ENCODE measurements around the gene PLA2G2F.

PLA2G2F gene

DNA sequence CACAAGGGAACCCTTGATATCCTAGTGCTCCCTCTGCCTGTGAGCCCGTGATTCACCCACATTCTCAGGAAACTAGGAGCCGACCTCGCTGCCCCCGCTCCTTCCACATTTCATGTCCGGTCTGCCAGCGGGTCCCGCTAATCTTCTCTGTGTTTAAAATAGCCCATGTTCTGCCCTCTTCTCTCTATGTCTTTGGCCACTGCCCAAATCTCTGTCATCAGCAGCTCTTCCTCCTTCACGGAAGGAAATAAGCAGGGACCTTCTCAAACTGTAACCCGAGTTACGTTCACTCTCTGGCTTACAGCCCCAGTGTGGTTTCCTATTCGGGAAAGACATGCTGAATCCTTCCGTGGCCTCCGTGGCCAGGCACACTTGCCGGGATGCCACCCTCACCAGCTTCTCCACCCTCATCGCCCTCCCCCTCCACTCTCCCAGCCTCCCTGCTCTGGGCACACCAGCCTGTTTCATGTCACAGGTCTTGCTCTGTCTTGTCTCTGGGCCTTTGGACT is 25.6 kb downstream of the PLA2G2F start:
- Histone ChIP-seq H3K27me3 (ENCODE audit: insufficient read depth, low read depth, severe bottlenecking) (peaks cover 72% of the 10 kb centered on the region), H3K4me3 (ENCODE audit: low read depth, low read length) (no peak overlapping the region), H3K36me3 (no peaks in the 10 kb centered on the region), H3K9me3 (ENCODE audit: severe bottlenecking) (peaks cover 37% of the 10 kb centered on the region), H3K27ac (no peak overlapping the region)
- TF ChIP-seq, protein P1, sequence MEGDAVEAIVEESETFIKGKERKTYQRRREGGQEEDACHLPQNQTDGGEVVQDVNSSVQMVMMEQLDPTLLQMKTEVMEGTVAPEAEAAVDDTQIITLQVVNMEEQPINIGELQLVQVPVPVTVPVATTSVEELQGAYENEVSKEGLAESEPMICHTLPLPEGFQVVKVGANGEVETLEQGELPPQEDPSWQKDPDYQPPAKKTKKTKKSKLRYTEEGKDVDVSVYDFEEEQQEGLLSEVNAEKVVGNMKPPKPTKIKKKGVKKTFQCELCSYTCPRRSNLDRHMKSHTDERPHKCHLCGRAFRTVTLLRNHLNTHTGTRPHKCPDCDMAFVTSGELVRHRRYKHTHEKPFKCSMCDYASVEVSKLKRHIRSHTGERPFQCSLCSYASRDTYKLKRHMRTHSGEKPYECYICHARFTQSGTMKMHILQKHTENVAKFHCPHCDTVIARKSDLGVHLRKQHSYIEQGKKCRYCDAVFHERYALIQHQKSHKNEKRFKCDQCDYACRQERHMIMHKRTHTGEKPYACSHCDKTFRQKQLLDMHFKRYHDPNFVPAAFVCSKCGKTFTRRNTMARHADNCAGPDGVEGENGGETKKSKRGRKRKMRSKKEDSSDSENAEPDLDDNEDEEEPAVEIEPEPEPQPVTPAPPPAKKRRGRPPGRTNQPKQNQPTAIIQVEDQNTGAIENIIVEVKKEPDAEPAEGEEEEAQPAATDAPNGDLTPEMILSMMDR (IDR thresholded peaks at IDR 0.05; ENCODE audit: low read depth, low read length) = no peak
- DNase-seq = no peak

DNA sequence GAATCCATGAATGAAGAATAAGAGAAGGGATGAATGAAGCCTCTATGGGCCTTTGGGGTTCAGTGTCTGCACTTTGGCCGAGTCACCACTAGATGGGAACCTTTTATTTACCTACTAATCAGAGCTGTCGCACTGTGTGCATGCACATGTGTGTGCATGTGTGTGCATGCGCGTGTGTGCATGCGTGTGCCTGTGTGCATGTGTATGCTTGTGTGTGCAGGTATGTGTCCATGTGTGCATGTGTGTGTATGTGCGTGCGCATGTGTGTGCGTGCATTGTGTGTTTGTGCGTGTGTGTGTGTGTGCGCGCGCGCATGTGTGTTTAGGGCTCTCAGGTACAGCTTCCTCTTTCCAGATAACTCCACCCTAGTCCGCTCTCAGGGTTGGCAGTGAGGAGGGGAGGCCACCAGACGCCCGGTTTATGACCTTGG is 26.4 kb downstream of the PLA2G2F start:
- Histone ChIP-seq H3K27me3 (ENCODE audit: insufficient read depth, low read depth, severe bottlenecking) (peaks cover 70% of the 10 kb centered on the region), H3K36me3 (no peaks in the 10 kb centered on the region), H3K9me3 (ENCODE audit: severe bottlenecking) (peaks cover 29% of the 10 kb centered on the region), H3K4me3 (ENCODE audit: low read depth, low read length) (no peak overlapping the region), H3K27ac (no peak overlapping the region)
- TF ChIP-seq, protein P1 (IDR thresholded peaks at IDR 0.05; ENCODE audit: low read depth, low read length) = peak; percentile 60
- DNase-seq = peak; percentile 21

DNA sequence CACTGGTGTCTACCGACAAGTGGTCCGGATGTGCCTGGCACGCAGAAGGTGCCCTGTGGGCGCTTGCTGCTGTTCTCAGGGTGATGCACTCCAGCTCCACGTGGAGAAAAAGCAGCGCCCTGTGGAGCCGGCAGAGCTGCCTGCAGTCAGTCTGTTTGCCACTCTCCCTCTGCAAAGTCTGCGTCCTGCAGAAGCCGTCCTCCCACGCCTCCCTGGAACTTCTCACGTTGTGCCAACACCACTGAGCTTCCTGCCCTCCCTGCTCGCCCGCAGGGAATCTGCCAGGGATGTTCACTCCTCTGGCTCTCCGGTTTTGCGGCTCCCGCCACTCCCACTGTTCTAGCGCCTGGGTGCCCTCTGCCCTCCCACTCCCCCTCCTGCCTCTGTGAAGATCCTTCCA is 26.9 kb downstream of the PLA2G2F start:
- peaks cover 25% of the 10 kb centered on the region for H3K9me3 ChIP-seq (ENCODE audit: severe bottlenecking)
- H3K27me3 ChIP-seq (ENCODE audit: insufficient read depth, low read depth, severe bottlenecking) = peaks cover 67% of the 10 kb centered on the region
- H3K36me3 ChIP-seq = no peaks in the 10 kb centered on the region
- no peak overlapping the region for H3K27ac ChIP-seq
- TF ChIP-seq, protein P1 (IDR thresholded peaks at IDR 0.05; ENCODE audit: low read depth, low read length) = no peak
- no peak overlapping the region for H3K4me3 ChIP-seq (ENCODE audit: low read depth, low read length)
- DNase-seq = no peak

DNA sequence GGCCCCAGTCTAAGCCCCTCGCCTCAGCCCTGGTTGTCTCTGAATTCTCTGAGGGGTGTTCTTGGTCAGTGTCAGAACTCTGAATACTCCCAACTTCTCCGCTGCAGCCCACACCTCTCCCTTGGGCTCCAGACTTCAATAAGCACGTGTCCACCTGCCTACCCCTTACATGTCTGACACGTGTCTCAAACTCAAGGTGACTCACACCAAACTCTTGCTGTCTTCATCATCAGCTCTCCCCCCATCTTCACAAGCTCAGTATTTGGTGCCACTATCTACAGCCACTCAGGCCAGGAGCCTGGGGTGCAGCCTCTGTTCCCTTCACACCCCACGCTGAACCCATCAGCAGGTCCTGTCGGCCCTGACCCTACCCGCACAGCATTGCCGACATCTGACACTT is 28.0 kb downstream of the PLA2G2F start:
- TF ChIP-seq, protein P1 (IDR thresholded peaks at IDR 0.05; ENCODE audit: low read depth, low read length) = no peak
- no peak overlapping the region for H3K27ac ChIP-seq
- DNase-seq = no peak

DNA sequence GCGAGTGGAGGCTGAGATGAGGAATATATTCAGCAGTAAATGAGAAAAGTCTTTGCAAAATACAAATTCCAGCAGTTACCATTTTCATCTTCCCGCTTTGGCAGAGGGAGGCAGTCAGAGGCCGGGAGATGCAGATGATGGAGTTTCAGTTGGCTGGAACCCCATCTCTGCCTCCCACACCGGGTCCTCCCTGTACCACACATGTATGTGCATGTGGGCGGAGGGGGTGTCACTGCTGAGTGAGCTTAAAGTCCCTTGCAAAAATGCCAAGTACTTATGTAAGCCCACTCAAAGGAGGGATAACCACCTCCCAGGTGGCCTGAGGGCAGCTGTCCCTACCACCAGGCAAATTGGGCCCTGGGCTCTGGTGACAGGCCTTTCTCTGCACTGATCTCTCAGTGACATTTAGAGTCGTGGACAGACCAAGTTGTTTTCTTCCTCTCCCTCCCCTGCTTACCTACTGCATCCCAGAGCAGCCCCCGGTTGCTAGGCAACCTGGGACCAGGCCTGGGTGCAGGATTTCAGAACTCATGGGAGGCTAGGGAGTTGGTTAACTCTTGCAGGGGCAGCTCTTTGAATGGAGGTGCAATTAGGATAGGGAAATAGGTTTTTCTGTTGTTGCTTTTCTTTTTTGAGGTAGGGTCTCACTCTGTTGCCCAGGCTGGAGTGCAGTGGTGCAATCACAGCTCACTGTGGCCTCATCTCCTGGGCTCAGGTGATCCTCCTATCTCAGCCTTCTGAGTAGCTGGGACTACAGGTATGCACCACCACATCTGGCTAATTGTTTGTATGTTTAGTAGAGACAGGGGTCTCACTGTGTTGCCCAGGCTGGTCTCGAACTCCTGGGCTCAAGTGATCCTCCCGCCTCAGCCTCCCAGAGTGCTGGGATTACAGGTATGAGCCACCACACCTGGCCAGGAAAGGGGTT is 29.7 kb downstream of the PLA2G2F start:
- no peak for DNase-seq
- Histone ChIP-seq H3K27me3 (ENCODE audit: insufficient read depth, low read depth, severe bottlenecking) (peaks cover 46% of the 10 kb centered on the region), H3K36me3 (no peaks in the 10 kb centered on the region), H3K9me3 (ENCODE audit: severe bottlenecking) (peaks cover 16% of the 10 kb centered on the region), H3K4me3 (ENCODE audit: low read depth, low read length) (no peak overlapping the region), H3K27ac (no peak overlapping the region)
- TF ChIP-seq, protein P1 (IDR thresholded peaks at IDR 0.05; ENCODE audit: low read depth, low read length) = no peak

More for the DNA sequence above, 28.0 kb downstream of the PLA2G2F start:
- peaks cover 63% of the 10 kb centered on the region for H3K27me3 ChIP-seq (ENCODE audit: insufficient read depth, low read depth, severe bottlenecking)
- peaks cover 19% of the 10 kb centered on the region for H3K9me3 ChIP-seq (ENCODE audit: severe bottlenecking)
- H3K36me3 ChIP-seq = no peaks in the 10 kb centered on the region
- no peak overlapping the region for H3K4me3 ChIP-seq (ENCODE audit: low read depth, low read length)

Data from WERI-Rb-1 (cell line).